Endothelial cell (in vitro differentiated cells): ENCODE data around the gene AGPAT1. TPM values are rescaled to one million over a fixed set of nuclear protein-coding genes. Genes with fewer than 3 reads are reported as not detected.

Source experiments
- DNase-seq: peaks from one replicate; pipeline ENCODE4 v3.0.0; 2021; ENCODE audit warnings: low spot score
- H3K27ac Mint-ChIP-seq: one replicate; pipeline ENCODE4 v1.8.0; 2021; ENCODE audit warnings: mixed read lengths, inconsistent platforms; ENCODE audit not compliant: unreplicated experiment
- H3K27me3 Mint-ChIP-seq: one replicate; pipeline ENCODE4 v1.8.0; 2021; ENCODE audit warnings: mild to moderate bottlenecking, moderate library complexity, mixed read lengths, inconsistent platforms; ENCODE audit not compliant: unreplicated experiment
- H3K36me3 Mint-ChIP-seq: one replicate; pipeline ENCODE4 v1.8.0; 2021; ENCODE audit warnings: mild to moderate bottlenecking, low read depth, mixed read lengths, inconsistent platforms; ENCODE audit not compliant: unreplicated experiment
- H3K4me1 Mint-ChIP-seq: one replicate; pipeline ENCODE4 v1.8.0; 2021; ENCODE audit warnings: mild to moderate bottlenecking, mixed read lengths, inconsistent platforms; ENCODE audit not compliant: unreplicated experiment
- H3K4me3 Mint-ChIP-seq: one replicate; pipeline ENCODE4 v1.8.0; 2021; ENCODE audit warnings: mild to moderate bottlenecking, mixed read lengths, inconsistent platforms; ENCODE audit not compliant: unreplicated experiment
- H3K9me3 Mint-ChIP-seq: one replicate; pipeline ENCODE4 v1.8.0; 2021; ENCODE audit warnings: mixed read lengths, inconsistent platforms; ENCODE audit not compliant: unreplicated experiment
- total RNA-seq: library from RNA; stranded (reverse); fragmentation: NEBNext Ultra II Directional; extraction: Animal tissue kit (Norgen Biotek cat#: 25700); gene quantifications from one replicate; pipeline ENCODE4 v1.2.1, GENCODE V29; 2021; ENCODE audit not compliant: unreplicated experiment
- TF ChIP-seq, protein P1 (sequence below): fragments of 200-600 bp; sonication (generic); IDR thresholded peaks from one replicate; pipeline ENCODE4 v1.5.0; 2021; ENCODE audit warnings: antibody characterized with exemption; ENCODE audit not compliant: unreplicated experiment

Gene AGPAT1
- total RNA-seq, 1 donor from 2014 or later, result 93.3 TPM

- TF ChIP-seq, protein P1, sequence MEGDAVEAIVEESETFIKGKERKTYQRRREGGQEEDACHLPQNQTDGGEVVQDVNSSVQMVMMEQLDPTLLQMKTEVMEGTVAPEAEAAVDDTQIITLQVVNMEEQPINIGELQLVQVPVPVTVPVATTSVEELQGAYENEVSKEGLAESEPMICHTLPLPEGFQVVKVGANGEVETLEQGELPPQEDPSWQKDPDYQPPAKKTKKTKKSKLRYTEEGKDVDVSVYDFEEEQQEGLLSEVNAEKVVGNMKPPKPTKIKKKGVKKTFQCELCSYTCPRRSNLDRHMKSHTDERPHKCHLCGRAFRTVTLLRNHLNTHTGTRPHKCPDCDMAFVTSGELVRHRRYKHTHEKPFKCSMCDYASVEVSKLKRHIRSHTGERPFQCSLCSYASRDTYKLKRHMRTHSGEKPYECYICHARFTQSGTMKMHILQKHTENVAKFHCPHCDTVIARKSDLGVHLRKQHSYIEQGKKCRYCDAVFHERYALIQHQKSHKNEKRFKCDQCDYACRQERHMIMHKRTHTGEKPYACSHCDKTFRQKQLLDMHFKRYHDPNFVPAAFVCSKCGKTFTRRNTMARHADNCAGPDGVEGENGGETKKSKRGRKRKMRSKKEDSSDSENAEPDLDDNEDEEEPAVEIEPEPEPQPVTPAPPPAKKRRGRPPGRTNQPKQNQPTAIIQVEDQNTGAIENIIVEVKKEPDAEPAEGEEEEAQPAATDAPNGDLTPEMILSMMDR, result no peak
- Mint-ChIP-seq H3K27ac (no peak overlapping the region), H3K4me3 (no peak overlapping the region), H3K27me3 (no peaks in the 10 kb centered on the region), H3K4me1 (peaks cover 6% of the 10 kb centered on the region), H3K9me3 (no peaks in the 10 kb centered on the region), H3K36me3 (no peaks in the 10 kb centered on the region)
- no peak for DNase-seq
These were observed 42.1 kb downstream of the AGPAT1 start for GRCh38 chr6:32133786-32134185.

- no peak for DNase-seq
- no peak overlapping the region for H3K4me3 Mint-ChIP-seq
These were observed 43.8 kb downstream of the AGPAT1 start for GRCh38 chr6:32132110-32132509.

DNA sequence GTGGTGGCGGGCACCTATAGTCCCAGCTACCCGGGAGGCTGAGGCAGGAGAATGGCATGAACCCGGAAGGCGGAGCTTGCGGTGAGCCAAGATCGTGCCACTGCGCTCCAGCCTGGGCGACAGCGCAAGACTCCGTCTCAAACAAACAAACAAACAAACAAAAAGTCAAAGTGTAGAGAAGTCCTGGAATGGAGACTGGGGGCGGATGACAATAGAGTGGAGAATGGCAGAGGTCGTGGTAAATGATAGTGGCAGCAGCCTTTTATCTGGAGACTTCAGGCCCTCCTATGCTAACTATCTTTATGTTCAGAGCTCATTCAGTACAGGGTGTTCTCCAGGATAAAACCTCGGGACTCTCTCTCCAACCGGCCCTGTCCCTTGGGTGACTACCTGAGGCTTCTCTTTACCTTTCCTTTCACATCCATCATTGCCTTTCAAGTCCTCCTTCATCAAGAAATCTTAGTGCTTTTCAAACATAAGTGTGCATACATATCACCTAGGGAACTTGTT is 44.4 kb downstream of the AGPAT1 start:
- no peak for DNase-seq
- Mint-ChIP-seq H3K27me3 (peaks cover 6% of the 10 kb centered on the region), H3K36me3 (no peaks in the 10 kb centered on the region), H3K27ac (peak overlapping the region; percentile 20), H3K4me1 (peaks cover 23% of the 10 kb centered on the region), H3K9me3 (no peaks in the 10 kb centered on the region), H3K4me3 (peak overlapping the region; percentile 31)
- TF ChIP-seq, protein P1, result no peak

More at GRCh38 chr6:32132110-32132509, 43.8 kb downstream of the AGPAT1 start:
- H3K27ac Mint-ChIP-seq, result no peak overlapping the region
- peaks cover 16% of the 10 kb centered on the region for H3K4me1 Mint-ChIP-seq
- no peaks in the 10 kb centered on the region for H3K9me3 Mint-ChIP-seq
- H3K36me3 Mint-ChIP-seq, result no peaks in the 10 kb centered on the region
- TF ChIP-seq, protein P1, result no peak
- H3K27me3 Mint-ChIP-seq, result peaks cover 2% of the 10 kb centered on the region

DNA sequence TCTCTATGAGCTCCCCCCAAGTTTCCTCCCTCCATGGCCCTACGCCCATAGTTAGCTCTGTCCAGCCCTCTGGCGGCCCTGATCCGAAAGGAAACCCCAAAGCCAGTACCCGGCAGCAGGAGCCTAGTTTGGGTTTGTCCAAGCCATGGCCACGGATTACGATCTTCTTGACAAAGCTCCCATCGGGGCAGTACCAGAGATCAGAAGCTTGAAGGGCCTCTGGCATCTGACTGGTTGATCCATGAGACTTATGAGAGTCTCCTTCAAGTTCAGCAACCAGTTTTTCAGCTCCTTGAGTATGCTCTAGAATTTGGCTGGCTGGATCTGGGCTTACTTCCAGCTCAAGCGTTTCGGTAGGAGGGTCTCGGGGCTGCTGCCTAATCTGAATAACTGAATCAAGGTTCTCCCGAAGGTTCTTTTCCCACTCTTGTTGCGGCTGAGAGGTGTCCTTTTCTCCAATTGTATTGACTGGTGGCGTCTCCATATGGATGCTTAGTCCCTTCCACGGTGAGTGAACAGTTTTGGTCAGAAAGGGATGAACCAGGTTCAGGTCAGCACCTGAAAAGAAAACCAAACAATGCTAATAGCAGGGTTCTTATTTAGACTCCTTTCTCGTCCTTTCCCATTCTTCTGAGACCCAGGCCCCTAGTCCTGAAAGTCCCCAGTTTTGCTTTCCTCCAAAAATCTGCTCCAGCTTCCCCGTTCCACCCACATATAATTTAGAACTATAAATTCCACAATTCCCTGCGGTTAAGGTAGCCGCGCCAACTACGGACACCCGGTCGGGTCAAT is 46.4 kb downstream of the AGPAT1 start:
- no peak for DNase-seq
- peaks cover 7% of the 10 kb centered on the region for H3K36me3 Mint-ChIP-seq
- H3K4me3 Mint-ChIP-seq, result peak overlapping the region; percentile 91
- peak overlapping the region; percentile 86 for H3K27ac Mint-ChIP-seq
- no peaks in the 10 kb centered on the region for H3K9me3 Mint-ChIP-seq
- peaks cover 31% of the 10 kb centered on the region for H3K4me1 Mint-ChIP-seq
- TF ChIP-seq, protein P1, result no peak
- peaks cover 6% of the 10 kb centered on the region for H3K27me3 Mint-ChIP-seq

- H3K4me1 Mint-ChIP-seq, result peaks cover 34% of the 10 kb centered on the region
- H3K27ac Mint-ChIP-seq, result peak overlapping the region; percentile 97
- H3K9me3 Mint-ChIP-seq, result no peaks in the 10 kb centered on the region
- no peak for DNase-seq
- TF ChIP-seq, protein P1, result no peak
- H3K4me3 Mint-ChIP-seq, result peak overlapping the region; percentile 98
- H3K36me3 Mint-ChIP-seq, result peaks cover 12% of the 10 kb centered on the region
- H3K27me3 Mint-ChIP-seq, result peaks cover 6% of the 10 kb centered on the region
These were observed 47.1 kb downstream of the AGPAT1 start for GRCh38 chr6:32128751-32129296.
